B cell (primary cell): ENCODE data around the gene PML. TPM values are rescaled to one million over a fixed set of nuclear protein-coding genes. Genes with fewer than 3 reads are reported as not detected.

Source experiments
- ATAC-seq: fragments of 200-7000 bp; cut with Tn5 transposase; one replicate; pipeline ENCODE4 v1.10.0; 2021; ENCODE audit warnings: low read depth, mild to moderate bottlenecking, moderate number of reproducible peaks, moderate library complexity
- CTCF ChIA-PET: fragments of 350-600 bp; sonication (Branson Sonifier 250); formaldehyde crosslinking; loops from one replicate; lab custom pipeline; 2021; ENCODE audit warnings: antibody characterized with exemption, inconsistent platforms; lab: Charles Lee
- POLR2A ChIA-PET: fragments of 350-600 bp; sonication (Branson Sonifier 250); formaldehyde crosslinking; loops from one replicate; lab custom pipeline; 2021; ENCODE audit warnings: antibody characterized with exemption; lab: Charles Lee
- DNase-seq: peaks from one replicate; pipeline ENCODE4 v3.0.0; 2013
- H2AFZ ChIP-seq: 2 replicates; pipeline ENCODE4 v1.6.1; 2012; ENCODE audit warnings: mild to moderate bottlenecking, low read depth, low read length; ENCODE audit not compliant: insufficient read depth, poor library complexity, severe bottlenecking
- H3K27ac ChIP-seq, 2 donors: 1 replicate in 1 of 2; 2 replicates in 1 of 2; pipeline ENCODE4 v1.5.1; 2012 to 2013; ENCODE audit warnings: low read length in 2 of 2, mild to moderate bottlenecking in 2 of 2, moderate library complexity in 1 of 2
- H3K27me3 ChIP-seq, 4 experiments: fragments of 200-600 bp in 1 of 4; sonication (generic) in 1 of 4; replicated peaks in 1 of 4; 1 replicate in 2 of 4; 2 replicates in 2 of 4; pipeline versions ENCODE4 v1.6.1 to v1.7.0; 2013 to 2016; ENCODE audit warnings: low read length in 3 of 4, mild to moderate bottlenecking in 2 of 4, mixed read lengths in 1 of 4, moderate library complexity in 1 of 4; ENCODE audit not compliant: insufficient read depth in 4 of 4, control insufficient read depth in 3 of 4; ENCODE audit errors: control extremely low read depth in 1 of 4
- H3K36me3 ChIP-seq, 2 experiments: replicated peaks in 1 of 2; 1 replicate in 1 of 2; 2 replicates in 1 of 2; pipeline versions ENCODE4 v1.6.1 to v1.7.1; 2013; ENCODE audit warnings: low read length in 1 of 2; ENCODE audit not compliant: insufficient read depth in 2 of 2, control insufficient read depth in 1 of 2; ENCODE audit errors: control extremely low read depth in 1 of 2, extremely low read depth in 1 of 2
- H3K4me1 ChIP-seq, 2 donors: fragments of 200-600 bp in 1 of 2; sonication (generic) in 1 of 2; 1 replicate in 1 of 2; 2 replicates in 1 of 2; pipeline versions ENCODE4 v1.5.1 to v1.6.1; 2013 to 2017; ENCODE audit warnings: low read length in 2 of 2; ENCODE audit not compliant: control insufficient read depth in 2 of 2, insufficient read depth in 2 of 2
- H3K4me2 ChIP-seq: replicated peaks from 2 replicates; pipeline ENCODE3; 2012; ENCODE audit warnings: mild to moderate bottlenecking, low read depth, low read length; ENCODE audit not compliant: poor library complexity, severe bottlenecking
- H3K4me3 ChIP-seq, 5 experiments: fragments of 200-600 bp in 1 of 5; sonication (generic) in 1 of 5; 1 replicate in 3 of 5; 2 replicates in 2 of 5; pipeline versions ENCODE4 v1.5.1 to v1.7.0; 2011 to 2016; ENCODE audit warnings: low read length in 4 of 5, mild to moderate bottlenecking in 4 of 5, low read depth in 2 of 5, control low read depth in 1 of 5, moderate library complexity in 1 of 5; ENCODE audit not compliant: insufficient read depth in 1 of 5; ENCODE audit errors: control extremely low read depth in 1 of 5, extremely low read depth in 1 of 5
- H3K79me2 ChIP-seq: fragments of 200-600 bp; sonication (generic); one replicate; pipeline ENCODE4 v1.6.0; 2016; ENCODE audit warnings: low read length; ENCODE audit not compliant: control insufficient read depth, insufficient read depth
- H3K9ac ChIP-seq: fragments of 200-600 bp; sonication (generic); 2 replicates; pipeline ENCODE4 v1.6.1; 2017; ENCODE audit warnings: mild to moderate bottlenecking, low read length, moderate library complexity
- H3K9me3 ChIP-seq, 3 donors: one replicate each; pipeline versions ENCODE4 v1.6.1 to v1.7.1; 2013; ENCODE audit warnings: low read length in 2 of 3; ENCODE audit not compliant: control insufficient read depth in 2 of 3, insufficient read depth in 1 of 3; ENCODE audit errors: control extremely low read depth in 1 of 3
- H4K20me1 ChIP-seq: 2 replicates; pipeline ENCODE4 v1.6.0; 2012; ENCODE audit warnings: mild to moderate bottlenecking, low read length; ENCODE audit not compliant: insufficient read depth, control insufficient read depth, poor library complexity, severe bottlenecking
- H3K27ac Mint-ChIP-seq: one replicate; pipeline ENCODE4 v1.8.0; 2021; ENCODE audit warnings: mixed read lengths
- H3K27me3 Mint-ChIP-seq: one replicate; pipeline ENCODE4 v1.8.0; 2021; ENCODE audit warnings: mixed read lengths
- H3K4me1 Mint-ChIP-seq: one replicate; pipeline ENCODE4 v1.8.0; 2021; ENCODE audit warnings: mixed read lengths
- H3K4me3 Mint-ChIP-seq: one replicate; pipeline ENCODE4 v1.8.0; 2021; ENCODE audit warnings: mixed read lengths
- H3K9me3 Mint-ChIP-seq: one replicate; pipeline ENCODE4 v1.8.0; 2022; ENCODE audit warnings: mixed read lengths; ENCODE audit not compliant: insufficient read depth
- CTCF ChIP-seq: fragments of 200-600 bp; IDR thresholded peaks from one replicate; pipeline ENCODE4 v1.8.0; 2022; ENCODE audit warnings: antibody characterized with exemption, mild to moderate bottlenecking
- EZH2 ChIP-seq: IDR thresholded peaks from 2 replicates; pipeline ENCODE4 v1.6.1; 2012; ENCODE audit warnings: borderline replicate concordance, low read depth, mild to moderate bottlenecking, moderate library complexity, low read length; ENCODE audit not compliant: insufficient read depth, poor library complexity, severe bottlenecking
- WGBS: methylation state at CpG from one replicate; pipeline ENCODE4 v1.1.5; 2013; ENCODE audit warnings: missing lambda C conversion rate; ENCODE audit not compliant: insufficient coverage; 5-methylcytosine and 5-hydroxymethylcytosine counted together
- intact Hi-C: fragments of 100-400 bp; cut with micrococcal nuclease; formaldehyde crosslinking; loops from one replicate; pipeline ENCODE4 v1.10.0; 2022
- polyA plus RNA-seq: library from polyadenylated mRNA; depleted of rRNA; stranded (reverse); fragments of >200 nt; gene quantifications from 2 replicates; pipeline ENCODE4 v1.2.3, GENCODE V29; 2012
- total RNA-seq, 2 donors: library from RNA; stranded (reverse); fragments of 120-200 nt in 1 of 2; gene quantifications; 1 replicate in 1 of 2; 2 replicates in 1 of 2; pipeline versions ENCODE4 v1.2.3 to v1.2.4, GENCODE V29; 2013 to 2022

Gene PML
- total and polyA plus RNA-seq, 2 donors (not counting 1 experiment from before 2014, with no cell fraction given) = 59.2 to 66.3 TPM

DNA sequence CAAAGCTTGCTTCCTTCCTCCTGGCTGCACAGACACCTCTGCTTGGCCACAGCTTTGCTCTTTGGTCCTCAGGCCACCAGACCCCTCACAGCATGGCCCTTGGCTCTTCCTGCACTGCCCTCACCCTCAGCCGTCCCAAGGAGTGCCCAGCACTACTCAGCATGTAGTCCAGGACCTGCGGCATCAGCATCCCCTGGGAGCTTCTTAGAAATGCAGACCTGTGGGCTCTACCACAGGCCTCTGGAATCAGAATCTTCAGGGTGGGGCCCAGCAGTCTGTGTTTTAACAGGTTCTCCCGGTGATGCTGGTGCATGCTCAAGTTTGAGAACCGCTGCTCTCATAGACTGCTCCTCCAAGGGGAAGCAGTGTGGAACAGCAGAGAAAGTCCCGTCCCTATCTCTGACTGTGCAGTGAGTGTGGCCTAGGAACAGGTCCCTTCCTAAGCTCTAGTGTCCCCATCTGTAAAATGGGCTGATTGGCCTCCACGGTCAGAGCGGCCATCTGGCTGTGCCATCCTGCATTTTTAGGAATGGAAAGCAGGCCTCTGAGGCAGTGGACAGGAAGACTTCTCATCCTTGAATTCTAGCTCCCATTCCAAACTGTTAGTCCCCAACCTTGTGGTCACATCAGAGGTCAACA lies 51.2 kb downstream of the PML start:
- no peak overlapping the region for H3K27ac ChIP-seq
- no peak overlapping the region for H3K27ac Mint-ChIP-seq
- no peak overlapping the region for H3K4me3 Mint-ChIP-seq
- no peaks in the 10 kb centered on the region for H3K9me3 ChIP-seq
- H3K27me3 ChIP-seq = no peaks in the 10 kb centered on the region
- intact Hi-C loops = no loop called here
- TF ChIP-seq CTCF = no peak
- no peak for TF ChIP-seq EZH2
- ChIA-PET CTCF (interaction anchor here (1.0 to 1.4 kb wide), 3 partner anchors 9 to 74 kb away, joined by 3 to 4 read pairs (median 3); partner anchors contain the start of gene PML), POLR2A (no interaction called here)
- no peaks in the 10 kb centered on the region for H4K20me1 ChIP-seq
- no peak overlapping the region for H3K4me3 ChIP-seq
- no peak overlapping the region for H2AFZ ChIP-seq
- peaks cover 0 to 25% of the 10 kb centered on the region in 2 experiments for H3K36me3 ChIP-seq
- DNase-seq (no peak), ATAC-seq (no peak)
- no peaks in the 10 kb centered on the region for H3K79me2 ChIP-seq
- H3K4me1 Mint-ChIP-seq = peaks cover 7% of the 10 kb centered on the region
- H3K4me2 ChIP-seq = no peak overlapping the region
- peaks cover 4 to 6% of the 10 kb centered on the region in 2 donors for H3K4me1 ChIP-seq
- 80% methylated on average over 7 of the region's 7 CpGs for WGBS
- no peaks in the 10 kb centered on the region for H3K9me3 Mint-ChIP-seq
- no peaks in the 10 kb centered on the region for H3K27me3 Mint-ChIP-seq
- H3K9ac ChIP-seq = no peak overlapping the region

- Histone ChIP-seq H3K27me3 (no peaks in the 10 kb centered on the region), H3K79me2 (no peaks in the 10 kb centered on the region), H3K4me2 (no peak overlapping the region), H2AFZ (no peak overlapping the region), H3K9ac (no peak overlapping the region), H4K20me1 (no peaks in the 10 kb centered on the region), H3K27ac (no peak overlapping the region), H3K4me1 (peaks cover 4 to 6% of the 10 kb centered on the region in 2 donors), H3K4me3 (no peak overlapping the region), H3K9me3 (no peaks in the 10 kb centered on the region), H3K36me3 (peaks cover 0 to 25% of the 10 kb centered on the region in 2 experiments)
- POLR2A ChIA-PET = no interaction called here
- no peaks in the 10 kb centered on the region for H3K27me3 Mint-ChIP-seq
- CTCF ChIA-PET = interaction anchor here (1.0 to 1.4 kb wide), 3 partner anchors 10 to 75 kb away, joined by 3 to 4 read pairs (median 3); partner anchors contain the start of gene PML
- H3K4me1 Mint-ChIP-seq = peaks cover 7% of the 10 kb centered on the region
- 90% methylated on average over 7 of the region's 7 CpGs for WGBS
- no peaks in the 10 kb centered on the region for H3K9me3 Mint-ChIP-seq
- ATAC-seq (no peak), DNase-seq (no peak)
- no peak for TF ChIP-seq CTCF
- TF ChIP-seq EZH2 = no peak
- no peak overlapping the region for H3K4me3 Mint-ChIP-seq
- intact Hi-C loops = no loop called here
- H3K27ac Mint-ChIP-seq = no peak overlapping the region
These were observed 51.8 kb downstream of the PML start for GRCh38 chr15:74046275-74046674.
